PC-3 (cell line): Measurements from ENCODE around the gene CYP27B1. TPM values are rescaled to one million over a fixed set of nuclear protein-coding genes. Genes with fewer than 3 reads are reported as not detected.

ENCODE experiments used
- ATAC-seq: fragments of 200-7000 bp; cut with Tn5 transposase; 2 replicates; pipeline ENCODE4 v1.9.1; 2020; ENCODE audit warnings: mild to moderate bottlenecking, moderate library complexity
- BruUV-seq: library from RNA; stranded (reverse); fragments of 400-500 nt; replicated peaks from 2 replicates; lab custom pipeline; 2021; lab: Mats Ljungman, UMichigan
- CTCF ChIA-PET: fragments of 300-600 bp; sonication (Branson Sonifier 250); formaldehyde crosslinking; loops from one replicate; lab custom pipeline; 2022; ENCODE audit warnings: antibody characterized with exemption; lab: Charles Lee
- POLR2A ChIA-PET: fragments of 300-600 bp; sonication (Branson Sonifier 250); formaldehyde crosslinking; loops from one replicate; lab custom pipeline; 2022; ENCODE audit warnings: antibody characterized with exemption; ENCODE audit not compliant: unreplicated experiment; lab: Charles Lee
- DNase-seq: peaks from one replicate; pipeline ENCODE4 v3.0.0-alpha.2; 2015
- H2AFZ ChIP-seq: fragments of 300-600 bp; sonication (generic); 2 replicates; pipeline ENCODE4 v1.6.0; 2016; ENCODE audit warnings: antibody characterized with exemption, low read length
- H3F3A ChIP-seq: fragments of 300-600 bp; sonication (generic); one replicate; pipeline ENCODE4 v1.6.0; 2017; ENCODE audit warnings: antibody characterized with exemption, low read length, control low read depth, mild to moderate bottlenecking; ENCODE audit not compliant: unreplicated experiment
- H3K27ac ChIP-seq: fragments of 300-600 bp; sonication (generic); 2 replicates; pipeline ENCODE4 v1.5.1; 2016; ENCODE audit warnings: mild to moderate bottlenecking, low read length
- H3K27me3 ChIP-seq: fragments of 300-600 bp; sonication (generic); 2 replicates; pipeline ENCODE4 v1.6.1; 2016; ENCODE audit warnings: low read length, mixed read lengths
- H3K36me3 ChIP-seq: fragments of 300-600 bp; sonication (generic); 2 replicates; pipeline ENCODE4 v1.6.1; 2016; ENCODE audit warnings: low read depth, mixed run types, low read length, mixed read lengths
- H3K4me1 ChIP-seq: fragments of 300-600 bp; sonication (generic); 2 replicates; pipeline ENCODE4 v1.5.1; 2016; ENCODE audit warnings: low read length; ENCODE audit not compliant: insufficient read depth
- H3K4me2 ChIP-seq: fragments of 300-600 bp; sonication (generic); 2 replicates; pipeline ENCODE4 v1.6.0; 2016; ENCODE audit warnings: low read length
- H3K4me3 ChIP-seq: fragments of 300-600 bp; sonication (generic); 2 replicates; pipeline ENCODE4 v1.5.1; 2016; ENCODE audit warnings: mild to moderate bottlenecking, low read length, mixed read lengths
- H3K79me2 ChIP-seq: fragments of 300-600 bp; sonication (generic); 2 replicates; pipeline ENCODE4 v1.6.1; 2017; ENCODE audit warnings: low read length, mixed read lengths
- H3K9ac ChIP-seq: fragments of 300-600 bp; sonication (generic); 2 replicates; pipeline ENCODE4 v1.6.0; 2016; ENCODE audit warnings: mild to moderate bottlenecking, low read length
- H3K9me2 ChIP-seq: fragments of 300-600 bp; sonication (generic); replicated peaks from 2 replicates; pipeline ENCODE4 v1.6.1; 2016; ENCODE audit warnings: mixed run types, low read length, mixed read lengths
- H3K9me3 ChIP-seq: fragments of 300-600 bp; sonication (generic); 2 replicates; pipeline ENCODE4 v1.6.1; 2016; ENCODE audit warnings: low read length, mixed read lengths
- H4K20me1 ChIP-seq: fragments of 300-600 bp; sonication (generic); 2 replicates; pipeline ENCODE4 v1.6.1; 2016; ENCODE audit warnings: low read length, mixed read lengths
- EZH2 ChIP-seq: fragments of 300-600 bp; sonication (generic); IDR thresholded peaks from one replicate; pipeline ENCODE4 v1.6.1; 2017; ENCODE audit warnings: antibody characterized with exemption, mild to moderate bottlenecking, low read length; ENCODE audit not compliant: unreplicated experiment
- EZH2phosphoT487 ChIP-seq: fragments of 300-600 bp; sonication (generic); IDR thresholded peaks from 2 replicates; pipeline ENCODE4 v1.6.1; 2018; ENCODE audit warnings: mild to moderate bottlenecking, antibody characterized with exemption, low read length, borderline replicate concordance
- intact Hi-C: fragments of 100-400 bp; cut with micrococcal nuclease; formaldehyde crosslinking; loops from 2 replicates; pipeline ENCODE4 v1.9.0; 2023
- microRNA-seq: library from miRNA; unstranded; fragments of <30 nt; microRNA quantifications from one replicate; pipeline ENCODE4 v1.1.0, GENCODE V29; 2020; ENCODE audit not compliant: unreplicated experiment
- total RNA-seq: library from RNA; depleted of rRNA; stranded (reverse); fragments of >200 nt; gene quantifications from 2 replicates; pipeline ENCODE4 v1.2.3, GENCODE V29; 2014; rRNA removed
- TF ChIP-seq, protein P1 (sequence below): fragments of 300-600 bp; sonication (generic); conservative IDR thresholded peaks from 2 replicates; pipeline ENCODE4 v1.5.1; 2017; ENCODE audit warnings: antibody characterized with exemption, low read depth, mild to moderate bottlenecking, low read length

The CYP27B1 gene
- total RNA-seq, 1 experiment from 2014 or later: 8.1 TPM

DNA sequence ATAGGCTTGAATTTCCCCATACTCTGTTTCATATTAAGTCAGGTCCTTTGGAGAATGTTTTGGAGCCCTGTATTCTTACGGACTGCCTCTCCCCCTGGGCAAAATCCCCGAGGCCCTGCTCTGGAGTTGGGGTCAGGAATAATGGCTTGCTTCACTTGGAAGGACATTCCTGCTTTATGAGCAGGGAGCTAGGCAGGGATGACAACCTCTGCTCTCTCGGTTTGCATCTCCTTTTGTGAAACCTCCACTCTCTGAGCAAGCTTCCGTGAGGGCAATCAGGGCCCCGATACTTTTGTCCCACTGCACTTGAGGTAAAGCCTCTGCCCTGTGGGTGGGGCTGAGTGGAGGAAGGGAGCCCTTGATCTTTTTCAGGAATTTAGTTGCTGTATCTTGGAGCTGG is 53.7 kb downstream of the CYP27B1 start:
- no peak overlapping the region for H3K9ac ChIP-seq
- no peak overlapping the region for H3K4me3 ChIP-seq
- no peaks in the 10 kb centered on the region for H3K4me1 ChIP-seq
- H3K4me2 ChIP-seq: no peak overlapping the region
- POLR2A ChIA-PET: no interaction called here
- H3K36me3 ChIP-seq: no peaks in the 10 kb centered on the region
- no peak overlapping the region for H2AFZ ChIP-seq
- H4K20me1 ChIP-seq: no peaks in the 10 kb centered on the region
- H3K79me2 ChIP-seq: no peaks in the 10 kb centered on the region
- BruUV-seq: no TSS peak
- no peak overlapping the region for H3K27ac ChIP-seq
- H3K27me3 ChIP-seq: no peaks in the 10 kb centered on the region
- H3K9me3 ChIP-seq: no peaks in the 10 kb centered on the region
- ATAC-seq: no peak
- CTCF ChIA-PET: no interaction called here
- intact Hi-C loops: no loop called here
- TF ChIP-seq EZH2phosphoT487 (no peak), EZH2 (no peak)
- TF ChIP-seq, protein P1, sequence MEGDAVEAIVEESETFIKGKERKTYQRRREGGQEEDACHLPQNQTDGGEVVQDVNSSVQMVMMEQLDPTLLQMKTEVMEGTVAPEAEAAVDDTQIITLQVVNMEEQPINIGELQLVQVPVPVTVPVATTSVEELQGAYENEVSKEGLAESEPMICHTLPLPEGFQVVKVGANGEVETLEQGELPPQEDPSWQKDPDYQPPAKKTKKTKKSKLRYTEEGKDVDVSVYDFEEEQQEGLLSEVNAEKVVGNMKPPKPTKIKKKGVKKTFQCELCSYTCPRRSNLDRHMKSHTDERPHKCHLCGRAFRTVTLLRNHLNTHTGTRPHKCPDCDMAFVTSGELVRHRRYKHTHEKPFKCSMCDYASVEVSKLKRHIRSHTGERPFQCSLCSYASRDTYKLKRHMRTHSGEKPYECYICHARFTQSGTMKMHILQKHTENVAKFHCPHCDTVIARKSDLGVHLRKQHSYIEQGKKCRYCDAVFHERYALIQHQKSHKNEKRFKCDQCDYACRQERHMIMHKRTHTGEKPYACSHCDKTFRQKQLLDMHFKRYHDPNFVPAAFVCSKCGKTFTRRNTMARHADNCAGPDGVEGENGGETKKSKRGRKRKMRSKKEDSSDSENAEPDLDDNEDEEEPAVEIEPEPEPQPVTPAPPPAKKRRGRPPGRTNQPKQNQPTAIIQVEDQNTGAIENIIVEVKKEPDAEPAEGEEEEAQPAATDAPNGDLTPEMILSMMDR: no peak
- H3K9me2 ChIP-seq: no peaks in the 10 kb centered on the region
- no peak for DNase-seq
- no peaks in the 10 kb centered on the region for H3F3A ChIP-seq

DNA sequence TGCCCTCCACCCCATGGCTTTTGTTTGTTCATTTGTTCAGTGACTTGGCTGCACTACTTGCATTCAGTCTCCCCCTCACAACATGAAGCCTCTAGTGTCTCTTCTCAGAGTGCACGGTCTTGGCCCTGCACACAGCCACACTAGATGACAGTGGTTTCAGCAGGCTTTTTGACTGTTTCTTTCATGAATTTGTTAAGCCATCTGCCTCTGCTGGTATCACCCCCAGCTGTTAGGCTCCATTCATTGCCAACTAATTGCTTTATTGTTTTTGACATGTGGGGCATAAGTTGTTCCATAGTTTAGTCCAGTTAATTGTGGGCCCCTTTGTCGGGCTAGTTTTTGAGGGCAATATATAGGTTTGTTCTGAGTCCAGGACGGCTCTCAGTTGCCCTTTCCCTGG is 54.2 kb downstream of the CYP27B1 start:
- TF ChIP-seq, protein P1: no peak
- TF ChIP-seq EZH2phosphoT487: no peak
- no peak for TF ChIP-seq EZH2
- POLR2A ChIA-PET: no interaction called here
- CTCF ChIA-PET: no interaction called here
- no peaks in the 10 kb centered on the region for H3F3A ChIP-seq
- no peak overlapping the region for H2AFZ ChIP-seq
- no peak for ATAC-seq
- no peaks in the 10 kb centered on the region for H3K4me1 ChIP-seq
- H3K36me3 ChIP-seq: no peaks in the 10 kb centered on the region
- no peaks in the 10 kb centered on the region for H3K9me3 ChIP-seq
- H4K20me1 ChIP-seq: no peaks in the 10 kb centered on the region
- DNase-seq: no peak
- H3K4me2 ChIP-seq: no peak overlapping the region
- intact Hi-C loops: no loop called here
- no peaks in the 10 kb centered on the region for H3K79me2 ChIP-seq
- H3K9ac ChIP-seq: no peak overlapping the region
- no peaks in the 10 kb centered on the region for H3K27me3 ChIP-seq
- H3K9me2 ChIP-seq: no peaks in the 10 kb centered on the region
- no peak overlapping the region for H3K4me3 ChIP-seq
- H3K27ac ChIP-seq: no peak overlapping the region
- BruUV-seq: no TSS peak

Small RNAs within 50 kb of the gene (microRNA-seq; reads per million reads assigned to microRNA genes)
- not detected for gene MIR6759

Other genes starting within 250 kb of the CYP27B1 start
- 27.4 and 33.1 TPM in 2 replicates for gene DDIT3, start 246.6 kb downstream of the CYP27B1 start, total RNA-seq
- 13.1 and 13.2 TPM in 2 replicates for gene MBD6, start 244.3 kb downstream of the CYP27B1 start, total RNA-seq
- gene DCTN2, start 219.9 kb downstream of the CYP27B1 start, total RNA-seq: 88.5 and 96.4 TPM in 2 replicates
- not detected in 2 replicates for gene KIF5A, start 217.0 kb downstream of the CYP27B1 start, total RNA-seq
- gene PIP4K2C, start 175.9 kb downstream of the CYP27B1 start, total RNA-seq: 83.6 and 88.6 TPM in 2 replicates
- gene DTX3, start 162.3 kb downstream of the CYP27B1 start, total RNA-seq: 11.9 and 15.9 TPM in 2 replicates
- gene ARHGEF25, start 155.6 kb downstream of the CYP27B1 start, total RNA-seq: 10.0 and 18.1 TPM in 2 replicates
- gene B4GALNT1, start 133.9 kb downstream of the CYP27B1 start, total RNA-seq: 39.0 and 42.3 TPM in 2 replicates
- gene OS9, start 72.9 kb downstream of the CYP27B1 start, total RNA-seq: 145 and 223 TPM in 2 replicates
- gene AGAP2, start 28.3 kb downstream of the CYP27B1 start, total RNA-seq: 0.23 and 0.40 TPM in 2 replicates
- 18.9 and 20.3 TPM in 2 replicates for gene TSPAN31, start 22.0 kb downstream of the CYP27B1 start, total RNA-seq
- gene CDK4, start 14.8 kb downstream of the CYP27B1 start, total RNA-seq: 212 and 229 TPM in 2 replicates
- 9.3 and 13.4 TPM in 2 replicates for gene MARCHF9, start 12.0 kb downstream of the CYP27B1 start, total RNA-seq
- gene METTL1, start 5.0 kb upstream of the CYP27B1 start, total RNA-seq: 25.2 and 29.8 TPM in 2 replicates
- 5.4 and 9.3 TPM in 2 replicates for gene EEF1AKMT3, start 5.5 kb upstream of the CYP27B1 start, total RNA-seq
- 55.8 and 63.0 TPM in 2 replicates for gene TSFM, start 15.7 kb upstream of the CYP27B1 start, total RNA-seq
- gene AVIL, start 51.7 kb upstream of the CYP27B1 start, total RNA-seq: 2.3 TPM in 1 of 2 replicates, not detected in the other
- gene CTDSP2, start 79.7 kb upstream of the CYP27B1 start, total RNA-seq: 37.4 and 39.4 TPM in 2 replicates
- gene ATP23, start 174.5 kb upstream of the CYP27B1 start, total RNA-seq: 14.7 and 19.4 TPM in 2 replicates